Esophagus muscularis mucosa (tissue), 3 donors: ENCODE measurements around the gene BICRAL.

Experiments used
- CTCF ChIP-seq, 3 experiments: fragments of 200-600 bp in 2 of 3; fragments of 450-650 bp in 1 of 3; sonication (generic) in 2 of 3; IDR thresholded peaks; one replicate each; pipeline ENCODE4 v1.5.1; 2017 to 2019; ENCODE audit warnings: antibody characterized with exemption in 3 of 3, mild to moderate bottlenecking in 2 of 3, moderate library complexity in 1 of 3
- EP300 ChIP-seq: sonication (generic); formaldehyde crosslinking; IDR thresholded peaks from one replicate; pipeline ENCODE4 v1.6.1; 2017; ENCODE audit warnings: antibody characterized with exemption

GRCh38 chr6:42779521-42779920 is 2.3 kb upstream of the BICRAL start:
- TF ChIP-seq EP300 (no peak), CTCF (IDR thresholded peaks at IDR 0.05) (no peak)
